ENCODE measurements around the gene RABGGTA.

GRCh38 chr14:24279301-24280186 is 8.1 kb upstream of the RABGGTA start:
- TF ChIP-seq CTCF (IDR thresholded peaks at IDR 0.05; ENCODE audit: low read length) (no peak; the same call in 1 of the 2 replicates), EZH2 (optimal IDR thresholded peaks at IDR 0.05; ENCODE audit: low read depth, low read length) (no peak)
